GM21528 (cell line): ENCODE measurements around the gene C14orf132.
"Not testable (repeated sequence)": the region's sequence is repeated elsewhere in the genome, so short reads cannot be mapped to it uniquely, and the experiment has no call there.

Experiments
- ATAC-seq: cut with Tn5 transposase; IDR thresholded peaks from one replicate; pipeline ENCODE4 v1.9.1; 2021; ENCODE audit warnings: mild to moderate bottlenecking, moderate library complexity; ENCODE audit not compliant: unreplicated experiment, low FRiP score

The C14orf132 gene

DNA sequence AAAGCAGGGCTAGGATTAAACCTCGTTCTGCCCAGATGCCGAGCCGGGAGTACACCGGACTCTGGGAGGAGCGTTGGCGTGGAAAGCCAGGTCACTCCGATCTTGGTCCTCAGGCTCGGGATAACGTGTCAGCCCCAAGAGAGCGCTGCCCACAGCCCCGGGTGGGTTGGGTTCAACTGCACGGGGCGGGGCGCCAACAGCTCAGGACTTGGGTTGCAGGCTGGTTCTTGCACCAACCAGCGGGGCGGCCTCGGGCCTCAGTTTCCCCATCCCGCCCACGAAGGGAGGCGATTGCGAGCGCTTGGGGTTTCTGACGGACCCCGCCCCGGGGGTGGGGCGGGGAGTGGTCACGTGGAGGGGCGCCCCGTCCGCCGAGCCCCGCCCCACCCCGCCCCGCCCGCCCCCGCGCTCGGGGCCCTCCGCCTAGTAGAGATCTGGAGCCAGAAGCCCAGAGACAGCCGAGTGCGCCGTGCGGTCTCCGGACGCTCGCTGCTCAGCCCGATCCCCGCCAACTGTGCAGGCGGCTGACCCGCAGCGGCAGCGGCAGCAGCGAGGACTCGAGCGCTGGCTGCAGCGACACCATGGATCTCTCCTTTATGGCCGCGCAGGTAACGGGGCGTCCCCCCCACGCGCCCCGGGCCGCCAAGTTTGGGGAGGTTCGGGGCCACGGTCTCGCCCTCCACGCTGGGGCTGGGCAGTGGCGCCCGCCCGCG is at the start of gene C14orf132:
Gene C14orf132 (plus strand): TSS at position 443 of the 713 bp plus-strand sequence. CDS start 139 bp downstream, at position 582.
- no peak for ATAC-seq

- no peak for ATAC-seq
Observed at GRCh38 chr14:95993768-95994592, 45.2 kb upstream of the C14orf132 start.

- no peak for ATAC-seq
Observed at GRCh38 chr14:95994593-95994928, 44.6 kb upstream of the C14orf132 start.

GRCh38 chr14:95998656-95999055 is 40.5 kb upstream of the C14orf132 start:
- no peak for ATAC-seq

DNA sequence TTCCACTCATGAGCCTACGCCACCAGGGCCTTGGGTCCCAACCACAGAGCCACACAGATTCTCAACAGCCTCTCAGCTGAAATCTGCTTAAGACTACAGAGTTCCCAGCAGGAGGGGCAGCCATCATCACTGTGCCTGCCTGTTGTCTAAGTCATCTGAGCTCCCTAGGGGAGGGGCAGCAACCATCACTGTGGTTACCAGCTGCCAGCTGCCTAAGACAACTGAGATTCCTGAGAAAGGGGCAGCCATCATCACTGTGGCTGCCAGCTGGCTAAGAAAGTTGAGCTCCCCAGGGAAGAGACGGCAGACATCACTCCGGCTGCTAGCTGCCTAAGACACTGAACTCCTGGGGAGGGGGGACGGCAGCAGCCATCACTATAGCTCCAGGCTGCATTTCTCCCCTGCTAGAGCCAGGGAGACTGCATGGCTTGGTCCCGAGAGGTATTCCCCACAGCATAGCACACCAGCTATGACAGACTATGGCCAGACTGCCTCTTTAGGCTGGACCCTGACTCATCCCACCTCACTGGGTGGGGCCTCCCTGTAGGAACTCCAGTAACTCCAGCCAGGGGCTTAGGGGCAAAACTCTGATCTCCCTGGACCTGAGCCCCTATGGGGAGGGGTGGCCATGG is 37.2 kb upstream of the C14orf132 start:
- no peak for ATAC-seq

GRCh38 chr14:96002498-96002884 is 36.7 kb upstream of the C14orf132 start:
- no peak for ATAC-seq

DNA sequence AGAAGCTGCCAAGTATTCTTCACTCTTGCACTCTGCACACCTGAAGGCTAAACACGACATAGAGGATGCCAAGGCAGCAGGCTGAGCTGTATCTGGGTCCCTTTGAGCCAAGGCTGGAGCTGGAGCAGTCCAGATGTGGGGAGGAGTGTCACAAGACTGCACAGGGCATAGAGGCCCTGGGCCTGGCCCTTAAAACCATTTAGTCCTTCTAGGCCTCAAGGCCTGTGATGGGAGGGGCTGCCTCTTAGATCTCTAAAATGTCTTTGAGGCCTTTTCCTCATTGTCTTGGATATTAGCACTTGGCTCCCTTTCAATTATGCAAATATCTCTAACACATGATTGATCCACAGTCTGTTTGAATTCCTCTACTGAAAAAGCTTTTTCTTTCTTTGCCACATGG is 28.0 kb upstream of the C14orf132 start:
- ATAC-seq, result no peak

GRCh38 chr14:96011607-96012006 is 27.6 kb upstream of the C14orf132 start:
- no peak for ATAC-seq

DNA sequence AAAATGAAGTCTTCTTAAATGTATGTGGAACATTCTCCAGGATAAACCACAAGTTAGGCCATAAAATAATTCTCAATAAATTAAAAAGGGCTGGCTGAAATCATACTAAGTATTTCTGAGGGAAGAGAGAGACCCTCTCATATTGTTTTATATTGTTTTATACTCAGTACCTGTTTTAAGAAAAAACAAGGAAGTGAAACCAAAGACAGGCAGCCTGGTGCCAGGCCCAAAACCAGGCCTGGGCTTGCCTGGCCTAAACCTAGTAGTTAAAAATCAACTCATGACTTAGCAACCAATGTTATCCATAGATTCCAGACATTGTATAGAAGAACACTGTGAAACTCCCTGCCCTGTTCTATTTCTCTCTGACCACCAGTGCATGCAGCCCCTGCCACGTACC is 26.4 kb upstream of the C14orf132 start:
- ATAC-seq, result not testable (repeated sequence)

GRCh38 chr14:96014176-96014575 is 25.0 kb upstream of the C14orf132 start:
- ATAC-seq, result no peak

- ATAC-seq, result no peak
Observed at GRCh38 chr14:96016501-96017160, 22.5 kb upstream of the C14orf132 start.

DNA sequence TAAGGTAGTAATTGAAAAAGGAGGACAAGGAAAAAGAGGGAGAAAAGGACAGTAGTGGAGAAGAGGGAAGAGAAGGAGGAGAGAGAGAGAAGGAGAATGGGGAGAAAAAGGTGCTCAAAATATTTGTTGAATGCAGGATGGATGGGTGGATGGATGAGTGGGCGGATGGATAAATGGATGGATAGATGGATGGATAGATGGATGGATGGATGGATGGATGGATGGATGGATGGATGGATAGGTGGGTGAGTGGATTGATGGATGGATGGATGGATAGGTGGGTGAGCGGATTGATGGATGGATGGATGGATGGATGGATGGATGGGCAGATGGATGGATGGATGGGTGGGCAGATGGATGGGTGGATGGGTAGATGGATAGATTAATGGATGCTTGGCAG is 21.3 kb upstream of the C14orf132 start:
- ATAC-seq, result no peak

GRCh38 chr14:96027431-96028355 is 11.5 kb upstream of the C14orf132 start:
- ATAC-seq, result no peak

- ATAC-seq, result no peak
Observed at GRCh38 chr14:96029089-96029645, 10.0 kb upstream of the C14orf132 start.

DNA sequence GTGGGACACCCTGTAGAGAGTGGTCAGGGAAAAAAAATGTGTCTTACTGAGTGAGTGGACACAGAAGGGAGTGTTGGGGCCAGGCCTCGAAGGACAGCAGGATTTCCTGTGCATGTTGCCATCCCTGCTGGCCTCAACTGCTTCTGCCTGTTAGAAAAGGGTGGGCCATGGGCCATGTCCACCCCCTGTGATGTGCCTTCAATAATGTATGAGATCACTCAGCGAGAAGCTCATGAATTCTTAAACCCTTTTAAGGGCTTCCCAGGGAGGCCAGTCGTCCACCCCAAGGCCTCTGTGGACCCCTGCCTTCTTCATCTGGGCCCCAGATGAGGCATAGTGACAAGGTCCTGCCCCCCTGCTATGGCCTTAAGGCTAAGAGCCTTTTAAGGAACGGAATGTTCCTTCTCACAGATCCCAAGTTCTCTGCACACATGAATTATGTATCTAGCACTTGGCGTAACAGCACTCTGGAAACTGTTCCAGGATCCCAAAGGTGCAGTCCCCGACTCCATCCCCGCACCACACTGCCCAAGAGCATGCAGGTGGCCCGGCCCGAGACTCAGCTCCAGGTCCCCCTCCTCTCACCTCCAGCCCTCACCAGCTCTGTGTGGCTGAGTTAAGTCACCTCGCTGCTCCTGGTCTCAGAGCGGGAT is 8.9 kb upstream of the C14orf132 start:
- no peak for ATAC-seq

- ATAC-seq, result no peak
Observed at GRCh38 chr14:96031691-96032090, 7.5 kb upstream of the C14orf132 start.

- no peak for ATAC-seq
Observed at GRCh38 chr14:96035456-96035855, 3.7 kb upstream of the C14orf132 start.

- no peak for ATAC-seq
Observed at GRCh38 chr14:96037891-96038557, 1.1 kb upstream of the C14orf132 start.

- no peak for ATAC-seq
Observed at GRCh38 chr14:96038558-96038919, 623 bp upstream of the C14orf132 start.
